SU-DHL-6 (cell line): Measurements from ENCODE around the gene DRGX.

Experiments
- H2AFZ ChIP-seq: fragments of 200-600 bp; sonication (generic); 2 replicates; pipeline ENCODE4 v1.6.1; 2014; ENCODE audit warnings: low read depth, mild to moderate bottlenecking, moderate library complexity, mixed read lengths, antibody characterized with exemption, low read length; ENCODE audit not compliant: severe bottlenecking
- H3F3A ChIP-seq: fragments of 200-600 bp; shearing (Covaris generic); 2 replicates; pipeline ENCODE4 v1.6.0; 2016; ENCODE audit warnings: antibody characterized with exemption, mild to moderate bottlenecking; ENCODE audit not compliant: insufficient read depth
- H3K27ac ChIP-seq: fragments of 200-600 bp; sonication (generic); 2 replicates; pipeline ENCODE4 v1.5.1; 2016; ENCODE audit warnings: low read depth, mild to moderate bottlenecking, low read length, moderate library complexity, mixed read lengths
- H3K27me3 ChIP-seq: fragments of 200-600 bp; sonication (generic), shearing (Covaris generic); 2 replicates; pipeline ENCODE4 v1.6.0; 2014; ENCODE audit warnings: mild to moderate bottlenecking, low read length
- H3K36me3 ChIP-seq: fragments of 200-600 bp; sonication (generic); 2 replicates; pipeline ENCODE4 v1.6.1; 2014; ENCODE audit warnings: mild to moderate bottlenecking, low read length, mixed read lengths
- H3K4me2 ChIP-seq: fragments of 300-600, 200-600 bp; shearing (Covaris generic), sonication (generic); 2 replicates; pipeline ENCODE4 v1.6.0; 2014; ENCODE audit warnings: low read length, low read depth, mild to moderate bottlenecking; ENCODE audit not compliant: poor library complexity, severe bottlenecking
- H3K4me3 ChIP-seq: fragments of 200-600 bp; sonication (generic); 2 replicates; pipeline ENCODE4 v1.5.1; 2014; ENCODE audit warnings: antibody characterized with exemption, low read length, mild to moderate bottlenecking, mixed read lengths; ENCODE audit not compliant: insufficient read depth, poor library complexity, severe bottlenecking
- H3K79me2 ChIP-seq: fragments of 200-600 bp; sonication (generic); 2 replicates; pipeline ENCODE4 v1.6.1; 2014; ENCODE audit warnings: mild to moderate bottlenecking, low read length, moderate library complexity; ENCODE audit not compliant: insufficient read depth
- H3K9ac ChIP-seq: fragments of 200-600 bp; sonication (generic); 2 replicates; pipeline ENCODE4 v1.7.0; 2014; ENCODE audit warnings: mild to moderate bottlenecking, low read length
- H3K9me2 ChIP-seq: fragments of 200-600 bp; sonication (generic); replicated peaks from 2 replicates; pipeline ENCODE4 v1.6.1; 2014; ENCODE audit warnings: low read length; ENCODE audit not compliant: insufficient read depth
- H3K9me3 ChIP-seq: fragments of 200-600 bp; sonication (generic); 2 replicates; pipeline ENCODE4 v1.6.1; 2014; ENCODE audit warnings: low read length, mixed read lengths; ENCODE audit not compliant: insufficient read depth
- H4K20me1 ChIP-seq: fragments of 200-600 bp; sonication (generic); 2 replicates; pipeline ENCODE4 v1.6.1; 2014; ENCODE audit warnings: low read depth, mild to moderate bottlenecking, antibody characterized with exemption, low read length, moderate library complexity, mixed read lengths
- CTCF ChIP-seq: fragments of 200-600 bp; sonication (generic); IDR thresholded peaks from one replicate; pipeline ENCODE4 v1.5.1; 2017; ENCODE audit warnings: antibody characterized with exemption, mild to moderate bottlenecking, low read length, moderate library complexity; ENCODE audit not compliant: insufficient read depth, poor library complexity, severe bottlenecking
- EZH2phosphoT487 ChIP-seq: fragments of 200-600 bp; sonication (generic), shearing (Covaris generic); conservative IDR thresholded peaks from 2 replicates; pipeline ENCODE4 v1.6.1; 2018; ENCODE audit warnings: mild to moderate bottlenecking, antibody characterized with exemption, low read length, moderate library complexity, mixed read lengths

Gene DRGX

GRCh38 chr10:49431426-49431825, 35.5 kb upstream of the DRGX start:
- Histone ChIP-seq H3F3A (no peaks in the 10 kb centered on the region), H3K79me2 (no peaks in the 10 kb centered on the region), H4K20me1 (no peaks in the 10 kb centered on the region), H3K36me3 (no peaks in the 10 kb centered on the region), H3K9me2 (no peaks in the 10 kb centered on the region), H3K4me3 (no peak overlapping the region), H3K4me2 (no peak overlapping the region), H3K9ac (no peak overlapping the region), H3K9me3 (no peaks in the 10 kb centered on the region), H3K27ac (no peak overlapping the region), H3K27me3 (no peaks in the 10 kb centered on the region), H2AFZ (no peak overlapping the region)
- TF ChIP-seq CTCF (no peak), EZH2phosphoT487 (no peak)

- H3K9me2 ChIP-seq, result no peaks in the 10 kb centered on the region
- no peak overlapping the region for H3K27ac ChIP-seq
- H3K79me2 ChIP-seq, result no peaks in the 10 kb centered on the region
- no peak overlapping the region for H2AFZ ChIP-seq
- no peak overlapping the region for H3K4me3 ChIP-seq
- no peak overlapping the region for H3K9ac ChIP-seq
- no peaks in the 10 kb centered on the region for H3F3A ChIP-seq
- no peaks in the 10 kb centered on the region for H3K27me3 ChIP-seq
- H3K4me2 ChIP-seq, result no peak overlapping the region
- H3K36me3 ChIP-seq, result no peaks in the 10 kb centered on the region
- no peaks in the 10 kb centered on the region for H4K20me1 ChIP-seq
- TF ChIP-seq EZH2phosphoT487, result no peak
- no peak for TF ChIP-seq CTCF
- H3K9me3 ChIP-seq, result no peaks in the 10 kb centered on the region
Observed at GRCh38 chr10:49429458-49429857, 33.6 kb upstream of the DRGX start.

GRCh38 chr10:49426490-49427360, 30.8 kb upstream of the DRGX start:
- H2AFZ ChIP-seq, result no peak overlapping the region
- no peaks in the 10 kb centered on the region for H3K27me3 ChIP-seq
- H3K36me3 ChIP-seq, result no peaks in the 10 kb centered on the region
- no peak overlapping the region for H3K9ac ChIP-seq
- no peak overlapping the region for H3K4me2 ChIP-seq
- no peaks in the 10 kb centered on the region for H3K9me2 ChIP-seq
- no peak overlapping the region for H3K27ac ChIP-seq
- no peaks in the 10 kb centered on the region for H3F3A ChIP-seq
- no peaks in the 10 kb centered on the region for H3K79me2 ChIP-seq
- no peaks in the 10 kb centered on the region for H3K9me3 ChIP-seq
- no peaks in the 10 kb centered on the region for H4K20me1 ChIP-seq
- TF ChIP-seq CTCF (no peak), EZH2phosphoT487 (no peak)
- no peak overlapping the region for H3K4me3 ChIP-seq
